ENCODE results near the gene SLC4A3.

The SLC4A3 gene

DNA sequence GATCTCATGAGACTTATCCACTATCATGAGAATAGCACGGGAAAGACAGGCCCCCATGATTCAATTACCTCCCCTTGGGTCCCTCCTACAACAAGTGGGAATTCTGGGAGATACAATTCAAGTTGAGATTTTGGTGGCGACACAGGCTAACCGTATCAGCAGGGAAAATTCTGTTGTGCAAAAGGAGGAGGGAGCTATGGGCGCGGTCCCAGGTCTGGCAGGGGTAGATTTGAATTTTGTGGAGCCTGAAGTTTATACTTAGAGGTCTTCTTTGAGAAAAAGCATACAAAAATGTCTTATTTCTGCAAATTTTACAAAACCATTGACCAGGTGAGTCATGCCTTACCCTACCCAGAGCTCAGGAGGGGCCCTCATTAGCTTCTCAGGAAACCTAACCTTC is 36.6 kb downstream of the SLC4A3 start (continued):
- TF ChIP-seq, protein P1, sequence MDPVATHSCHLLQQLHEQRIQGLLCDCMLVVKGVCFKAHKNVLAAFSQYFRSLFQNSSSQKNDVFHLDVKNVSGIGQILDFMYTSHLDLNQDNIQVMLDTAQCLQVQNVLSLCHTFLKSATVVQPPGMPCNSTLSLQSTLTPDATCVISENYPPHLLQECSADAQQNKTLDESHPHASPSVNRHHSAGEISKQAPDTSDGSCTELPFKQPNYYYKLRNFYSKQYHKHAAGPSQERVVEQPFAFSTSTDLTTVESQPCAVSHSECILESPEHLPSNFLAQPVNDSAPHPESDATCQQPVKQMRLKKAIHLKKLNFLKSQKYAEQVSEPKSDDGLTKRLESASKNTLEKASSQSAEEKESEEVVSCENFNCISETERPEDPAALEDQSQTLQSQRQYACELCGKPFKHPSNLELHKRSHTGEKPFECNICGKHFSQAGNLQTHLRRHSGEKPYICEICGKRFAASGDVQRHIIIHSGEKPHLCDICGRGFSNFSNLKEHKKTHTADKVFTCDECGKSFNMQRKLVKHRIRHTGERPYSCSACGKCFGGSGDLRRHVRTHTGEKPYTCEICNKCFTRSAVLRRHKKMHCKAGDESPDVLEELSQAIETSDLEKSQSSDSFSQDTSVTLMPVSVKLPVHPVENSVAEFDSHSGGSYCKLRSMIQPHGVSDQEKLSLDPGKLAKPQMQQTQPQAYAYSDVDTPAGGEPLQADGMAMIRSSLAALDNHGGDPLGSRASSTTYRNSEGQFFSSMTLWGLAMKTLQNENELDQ (tag by site-specific recombination; IDR thresholded peaks at IDR 0.05; ENCODE audit: low read depth): no peak
- TF ChIP-seq, protein P2, sequence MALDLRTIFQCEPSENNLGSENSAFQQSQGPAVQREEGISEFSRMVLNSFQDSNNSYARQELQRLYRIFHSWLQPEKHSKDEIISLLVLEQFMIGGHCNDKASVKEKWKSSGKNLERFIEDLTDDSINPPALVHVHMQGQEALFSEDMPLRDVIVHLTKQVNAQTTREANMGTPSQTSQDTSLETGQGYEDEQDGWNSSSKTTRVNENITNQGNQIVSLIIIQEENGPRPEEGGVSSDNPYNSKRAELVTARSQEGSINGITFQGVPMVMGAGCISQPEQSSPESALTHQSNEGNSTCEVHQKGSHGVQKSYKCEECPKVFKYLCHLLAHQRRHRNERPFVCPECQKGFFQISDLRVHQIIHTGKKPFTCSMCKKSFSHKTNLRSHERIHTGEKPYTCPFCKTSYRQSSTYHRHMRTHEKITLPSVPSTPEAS (tag by site-specific recombination; IDR thresholded peaks at IDR 0.05): no peak

DNA sequence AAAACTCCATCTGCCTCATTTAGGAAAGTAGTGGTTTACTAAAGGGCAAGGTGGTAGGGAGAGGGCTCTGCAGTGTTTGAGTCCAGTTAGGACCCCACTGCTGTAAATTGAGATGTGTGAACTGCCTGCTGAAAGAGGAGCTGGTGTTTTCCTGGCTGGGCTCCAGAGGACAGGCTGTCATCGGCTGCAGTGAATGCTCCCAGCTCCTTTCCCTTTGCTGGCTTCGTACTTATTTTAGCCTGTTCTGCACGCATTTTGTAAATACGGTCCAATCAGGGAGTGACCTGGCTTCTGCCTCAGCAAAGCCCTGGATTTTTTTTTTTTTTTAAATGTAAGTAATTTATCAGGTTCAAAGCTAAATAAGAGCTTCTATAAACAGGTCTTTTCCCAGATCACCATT is 37.5 kb downstream of the SLC4A3 start:
- Histone ChIP-seq H3K4me3 (ENCODE audit: low read depth, low read length) (no peak overlapping the region), H3K4me1 (ENCODE audit: control insufficient read depth, insufficient read depth, low read length) (no peaks in the 10 kb centered on the region), H3K9me3 (ENCODE audit: control insufficient read depth, insufficient read depth, low read depth, low read length) (no peaks in the 10 kb centered on the region), H3K36me3 (ENCODE audit: control insufficient read depth in 2 of 2, insufficient read depth in 1 of 2, low read length in 2 of 2) (no peaks in the 10 kb centered on the region), H3K27ac (ENCODE audit: extremely low read depth, low read depth, low read length) (no peak overlapping the region)
- CTCF ChIA-PET: interaction anchor here (0.6 to 1.3 kb wide), 4 partner anchors 11 to 124 kb away, joined by 3 to 6 read pairs (median 3); no protein-coding TSS in a partner anchor
- TF ChIP-seq ZNF335 (tag by site-specific recombination; conservative IDR thresholded peaks at IDR 0.05): 0 out of 2 replicates have a peak, but pooled peaks have one; percentile 28
- TF ChIP-seq ZNF76 (tag by site-specific recombination; IDR thresholded peaks at IDR 0.05; ENCODE audit: borderline replicate concordance, low read depth): no peak
- POLR2A ChIA-PET: no interaction called here

DNA sequence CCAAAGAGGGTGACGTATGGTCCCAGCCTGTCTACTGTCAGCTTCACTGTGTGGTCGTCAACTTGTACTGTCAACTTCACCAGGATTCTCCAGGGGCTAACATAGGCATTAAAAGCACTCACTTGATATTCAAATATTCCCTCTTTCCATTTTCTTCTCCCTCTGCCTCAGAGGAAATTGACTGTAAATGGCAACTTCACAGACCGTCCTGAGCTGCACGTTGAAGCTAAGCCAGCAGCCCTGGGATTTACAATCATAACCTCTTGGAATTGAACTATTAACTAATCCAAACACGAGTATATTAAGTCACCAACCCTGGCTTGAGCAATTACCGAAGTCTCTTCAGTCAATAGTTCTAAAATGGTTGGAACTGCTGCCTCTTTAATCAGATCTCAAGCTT is 38.5 kb downstream of the SLC4A3 start:
- Histone ChIP-seq H3K27ac (ENCODE audit: extremely low read depth, low read depth, low read length) (no peak overlapping the region), H3K36me3 (ENCODE audit: control insufficient read depth in 2 of 2, insufficient read depth in 1 of 2, low read length in 2 of 2) (no peaks in the 10 kb centered on the region), H3K9me3 (ENCODE audit: control insufficient read depth, insufficient read depth, low read depth, low read length) (no peaks in the 10 kb centered on the region), H3K4me3 (ENCODE audit: low read depth, low read length) (no peak overlapping the region), H3K4me1 (ENCODE audit: control insufficient read depth, insufficient read depth, low read length) (no peaks in the 10 kb centered on the region)
- POLR2A ChIA-PET: no interaction called here
- TF ChIP-seq ZNF292 (tag by site-specific recombination; IDR thresholded peaks at IDR 0.05; ENCODE audit: borderline replicate concordance, low read depth): no peak
- TF ChIP-seq ZFP41 (tag by site-specific recombination; IDR thresholded peaks at IDR 0.05; ENCODE audit: borderline replicate concordance): no peak
- TF ChIP-seq REPIN1 (tag by site-specific recombination; IDR thresholded peaks at IDR 0.05; ENCODE audit: low read depth): no peak
- no peak for TF ChIP-seq ZBTB7A (tag by site-specific recombination; IDR thresholded peaks at IDR 0.05; ENCODE audit: low read depth)
- no peak for TF ChIP-seq ZNF423 (tag by site-specific recombination; IDR thresholded peaks at IDR 0.05)
- TF ChIP-seq, protein P2 (tag by site-specific recombination; IDR thresholded peaks at IDR 0.05): no peak
- no peak for TF ChIP-seq ZNF169 (tag by site-specific recombination; IDR thresholded peaks at IDR 0.05)
- no peak for TF ChIP-seq ZNF114 (tag by site-specific recombination; IDR thresholded peaks at IDR 0.05)
- CTCF ChIA-PET: interaction anchor here (0.8 kb wide), 2 partner anchors 135 to 190 kb away, joined by 3 read pairs; no protein-coding TSS in a partner anchor

DNA sequence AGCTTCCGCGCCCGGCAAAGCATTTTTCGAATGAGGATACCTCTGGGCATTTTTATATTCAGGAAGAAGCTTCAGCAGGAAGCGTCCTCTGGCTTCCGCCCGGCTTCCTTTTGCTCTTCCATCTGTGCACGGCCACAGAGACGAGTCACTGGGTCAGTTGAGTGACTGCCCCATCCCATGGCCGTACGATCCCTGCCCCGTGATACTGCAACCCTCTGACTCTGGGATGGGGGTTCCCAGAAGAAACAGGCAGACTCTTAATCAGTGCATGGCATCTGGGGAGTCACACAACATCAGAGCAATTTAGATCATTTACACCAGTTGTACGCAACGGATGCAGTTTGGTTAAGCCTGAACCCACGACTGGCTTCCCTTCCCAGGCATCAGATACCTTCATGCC is 40.9 kb downstream of the SLC4A3 start:
- Histone ChIP-seq H3K4me3 (ENCODE audit: low read depth, low read length) (no peak overlapping the region), H3K4me1 (ENCODE audit: control insufficient read depth, insufficient read depth, low read length) (no peaks in the 10 kb centered on the region), H3K36me3 (ENCODE audit: control insufficient read depth in 2 of 2, insufficient read depth in 1 of 2, low read length in 2 of 2) (no peaks in the 10 kb centered on the region), H3K27ac (ENCODE audit: extremely low read depth, low read depth, low read length) (no peak overlapping the region), H3K9me3 (ENCODE audit: control insufficient read depth, insufficient read depth, low read depth, low read length) (no peaks in the 10 kb centered on the region)
- CTCF ChIA-PET: interaction anchor here (2.3 kb wide), 1 partner anchor 21 kb away, joined by 6 read pairs; no protein-coding TSS in a partner anchor
- POLR2A ChIA-PET: no interaction called here
- no peak for TF ChIP-seq TCF7L2 (IDR thresholded peaks at IDR 0.05; ENCODE audit: borderline replicate concordance, low read depth, low read length)
- TF ChIP-seq FEZF1 (tag by site-specific recombination; IDR thresholded peaks at IDR 0.05): no peak
- TF ChIP-seq, protein P3, sequence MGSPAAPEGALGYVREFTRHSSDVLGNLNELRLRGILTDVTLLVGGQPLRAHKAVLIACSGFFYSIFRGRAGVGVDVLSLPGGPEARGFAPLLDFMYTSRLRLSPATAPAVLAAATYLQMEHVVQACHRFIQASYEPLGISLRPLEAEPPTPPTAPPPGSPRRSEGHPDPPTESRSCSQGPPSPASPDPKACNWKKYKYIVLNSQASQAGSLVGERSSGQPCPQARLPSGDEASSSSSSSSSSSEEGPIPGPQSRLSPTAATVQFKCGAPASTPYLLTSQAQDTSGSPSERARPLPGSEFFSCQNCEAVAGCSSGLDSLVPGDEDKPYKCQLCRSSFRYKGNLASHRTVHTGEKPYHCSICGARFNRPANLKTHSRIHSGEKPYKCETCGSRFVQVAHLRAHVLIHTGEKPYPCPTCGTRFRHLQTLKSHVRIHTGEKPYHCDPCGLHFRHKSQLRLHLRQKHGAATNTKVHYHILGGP (tag by site-specific recombination; IDR thresholded peaks at IDR 0.05): no peak
- TF ChIP-seq PRDM1 (tag by site-specific recombination; IDR thresholded peaks at IDR 0.05): no peak
- TF ChIP-seq GLIS2 (tag by site-specific recombination; IDR thresholded peaks at IDR 0.05): no peak
- TF ChIP-seq ZBTB1 (tag by site-specific recombination; IDR thresholded peaks at IDR 0.05): no peak
- no peak for TF ChIP-seq ZNF530 (tag by site-specific recombination; IDR thresholded peaks at IDR 0.05; ENCODE audit: low read depth)
- no peak for TF ChIP-seq SP3 (tag by site-specific recombination; IDR thresholded peaks at IDR 0.05)
- TF ChIP-seq, protein P4, sequence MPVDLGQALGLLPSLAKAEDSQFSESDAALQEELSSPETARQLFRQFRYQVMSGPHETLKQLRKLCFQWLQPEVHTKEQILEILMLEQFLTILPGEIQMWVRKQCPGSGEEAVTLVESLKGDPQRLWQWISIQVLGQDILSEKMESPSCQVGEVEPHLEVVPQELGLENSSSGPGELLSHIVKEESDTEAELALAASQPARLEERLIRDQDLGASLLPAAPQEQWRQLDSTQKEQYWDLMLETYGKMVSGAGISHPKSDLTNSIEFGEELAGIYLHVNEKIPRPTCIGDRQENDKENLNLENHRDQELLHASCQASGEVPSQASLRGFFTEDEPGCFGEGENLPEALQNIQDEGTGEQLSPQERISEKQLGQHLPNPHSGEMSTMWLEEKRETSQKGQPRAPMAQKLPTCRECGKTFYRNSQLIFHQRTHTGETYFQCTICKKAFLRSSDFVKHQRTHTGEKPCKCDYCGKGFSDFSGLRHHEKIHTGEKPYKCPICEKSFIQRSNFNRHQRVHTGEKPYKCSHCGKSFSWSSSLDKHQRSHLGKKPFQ (tag by site-specific recombination; IDR thresholded peaks at IDR 0.05): no peak
- TF ChIP-seq ZNF16 (tag by site-specific recombination; IDR thresholded peaks at IDR 0.05; ENCODE audit: low read depth): no peak
- TF ChIP-seq MYNN (tag by site-specific recombination; IDR thresholded peaks at IDR 0.05; ENCODE audit: borderline replicate concordance): no peak
- no peak for TF ChIP-seq ZNF610 (tag by site-specific recombination; IDR thresholded peaks at IDR 0.05; ENCODE audit: borderline replicate concordance)

Measured in HEK293 (cell line).